ENCODE measurements around the gene GLUD1. TPM values are rescaled to one million over a fixed set of nuclear protein-coding genes. Genes with fewer than 3 reads are reported as not detected.
"Not testable (repeated sequence)": the region's sequence is repeated elsewhere in the genome, so short reads cannot be mapped to it uniquely, and the experiment has no call there.

GLUD1 gene
- 100 to 1,000 TPM; 154 to 437 TPM for total RNA-seq

DNA sequence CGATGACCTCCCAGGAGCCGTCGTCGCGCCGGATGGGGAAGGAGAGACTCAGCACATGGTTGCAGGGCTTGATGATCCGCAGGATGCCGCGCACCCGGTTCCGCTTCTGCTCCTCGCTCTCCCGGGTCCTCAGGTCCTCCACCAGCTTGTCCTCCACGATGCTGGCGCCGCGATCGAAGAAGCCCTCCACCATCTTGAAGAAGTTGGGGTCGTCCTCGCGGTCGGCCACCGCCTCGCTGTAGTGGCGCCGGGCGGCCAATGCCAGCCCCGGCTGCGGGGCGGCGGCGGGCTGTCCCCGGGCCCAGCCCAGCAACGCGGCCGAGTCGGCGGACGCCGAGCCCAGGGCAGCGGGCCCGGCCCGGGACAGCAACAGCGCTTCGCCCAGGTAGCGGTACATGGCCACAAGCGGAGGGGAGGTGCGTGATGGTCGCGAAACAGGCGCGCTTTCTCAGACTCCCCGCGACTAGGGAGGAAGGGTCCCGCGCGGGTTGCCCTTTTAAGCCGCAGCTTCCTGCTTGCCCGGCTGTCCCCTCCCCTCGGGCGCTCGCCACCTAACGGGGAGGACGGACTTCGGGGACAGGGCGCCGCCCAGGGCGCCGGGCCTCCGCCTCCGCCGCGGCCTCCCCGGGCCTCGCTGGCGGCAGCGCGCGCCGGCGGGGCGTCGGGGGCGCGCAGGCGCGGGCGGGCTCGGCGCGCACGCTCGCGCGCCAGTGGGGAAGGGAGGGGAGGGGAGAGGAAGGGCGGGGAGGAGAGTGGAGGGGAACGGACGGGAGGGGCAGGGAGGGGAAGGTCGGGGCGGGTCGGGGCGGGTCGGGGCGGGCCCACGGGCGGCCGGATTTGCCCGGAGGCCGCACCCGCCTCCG lies at the start of gene GLUD1, which contains the start of gene SHLD2:
Gene GLUD1 (minus strand): TSS at position 471 of the 863 bp plus-strand sequence. CDS start 74 bp downstream, at position 397.
Gene SHLD2 (plus strand): TSS at position 834 of the 863 bp plus-strand sequence. CDS start 56,149 bp downstream, outside the sequence.
- WGBS: 0% methylated on average over 37 of the region's 111 CpGs
- TF ChIP-seq POLR2AphosphoS5 (IDR thresholded peaks at IDR 0.05) (peak; percentile 68), POLR2A (IDR thresholded peaks at IDR 0.05) (peak; percentile 69)
- TF ChIP-seq, protein P1, sequence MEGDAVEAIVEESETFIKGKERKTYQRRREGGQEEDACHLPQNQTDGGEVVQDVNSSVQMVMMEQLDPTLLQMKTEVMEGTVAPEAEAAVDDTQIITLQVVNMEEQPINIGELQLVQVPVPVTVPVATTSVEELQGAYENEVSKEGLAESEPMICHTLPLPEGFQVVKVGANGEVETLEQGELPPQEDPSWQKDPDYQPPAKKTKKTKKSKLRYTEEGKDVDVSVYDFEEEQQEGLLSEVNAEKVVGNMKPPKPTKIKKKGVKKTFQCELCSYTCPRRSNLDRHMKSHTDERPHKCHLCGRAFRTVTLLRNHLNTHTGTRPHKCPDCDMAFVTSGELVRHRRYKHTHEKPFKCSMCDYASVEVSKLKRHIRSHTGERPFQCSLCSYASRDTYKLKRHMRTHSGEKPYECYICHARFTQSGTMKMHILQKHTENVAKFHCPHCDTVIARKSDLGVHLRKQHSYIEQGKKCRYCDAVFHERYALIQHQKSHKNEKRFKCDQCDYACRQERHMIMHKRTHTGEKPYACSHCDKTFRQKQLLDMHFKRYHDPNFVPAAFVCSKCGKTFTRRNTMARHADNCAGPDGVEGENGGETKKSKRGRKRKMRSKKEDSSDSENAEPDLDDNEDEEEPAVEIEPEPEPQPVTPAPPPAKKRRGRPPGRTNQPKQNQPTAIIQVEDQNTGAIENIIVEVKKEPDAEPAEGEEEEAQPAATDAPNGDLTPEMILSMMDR (IDR thresholded peaks at IDR 0.05): peak in 2 of 4 experiments; percentile 27 to 31
- Histone ChIP-seq H3K36me3 (no peaks in the 10 kb centered on the region), H3K27ac (peak within 1 kb of the TSS; percentile 94 to 96), H3K27me3 (replicated peaks; ENCODE audit: insufficient read depth) (no peaks in the 10 kb centered on the region), H3K4me1 (replicated peaks) (no peaks in the 10 kb centered on the region), H3K4me3 (peak within 1 kb of the TSS; percentile 83 to 86), H3K9me3 (no peaks in the 10 kb centered on the region)
- intact Hi-C loops (cut with DNase I): loop anchor here (2.0 to 10.0 kb wide), 2 partner anchors 124 to 410 kb away; no protein-coding TSS in a partner anchor
- DNase-seq (ENCODE audit: low spot score): peak; percentile 95

DNA sequence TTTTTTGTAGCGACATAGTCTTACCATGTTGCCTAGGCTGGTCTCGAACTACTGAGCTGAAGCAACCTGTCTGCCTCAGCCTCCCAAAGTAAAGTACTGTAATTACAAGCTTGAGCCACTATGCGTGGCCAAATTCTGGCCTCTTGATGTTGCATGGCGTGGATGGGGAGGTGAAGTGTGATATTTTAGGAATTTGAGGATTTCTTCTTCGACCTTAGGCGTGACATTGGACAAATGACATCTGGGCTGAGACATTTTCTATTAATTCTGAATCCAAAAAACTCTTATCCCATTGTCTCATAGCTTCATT lies 48.4 kb upstream of the GLUD1 start:
- 94% methylated on average over 6 of the region's 6 CpGs for WGBS
- H3K27ac ChIP-seq; H3K4me1 ChIP-seq (replicated peaks); H3K27me3 ChIP-seq (replicated peaks; ENCODE audit: insufficient read depth); DNase-seq (ENCODE audit: low spot score); H3K9me3 ChIP-seq; intact Hi-C loops (cut with DNase I); H3K4me3 ChIP-seq; H3K36me3 ChIP-seq: not testable (repeated sequence)

DNA sequence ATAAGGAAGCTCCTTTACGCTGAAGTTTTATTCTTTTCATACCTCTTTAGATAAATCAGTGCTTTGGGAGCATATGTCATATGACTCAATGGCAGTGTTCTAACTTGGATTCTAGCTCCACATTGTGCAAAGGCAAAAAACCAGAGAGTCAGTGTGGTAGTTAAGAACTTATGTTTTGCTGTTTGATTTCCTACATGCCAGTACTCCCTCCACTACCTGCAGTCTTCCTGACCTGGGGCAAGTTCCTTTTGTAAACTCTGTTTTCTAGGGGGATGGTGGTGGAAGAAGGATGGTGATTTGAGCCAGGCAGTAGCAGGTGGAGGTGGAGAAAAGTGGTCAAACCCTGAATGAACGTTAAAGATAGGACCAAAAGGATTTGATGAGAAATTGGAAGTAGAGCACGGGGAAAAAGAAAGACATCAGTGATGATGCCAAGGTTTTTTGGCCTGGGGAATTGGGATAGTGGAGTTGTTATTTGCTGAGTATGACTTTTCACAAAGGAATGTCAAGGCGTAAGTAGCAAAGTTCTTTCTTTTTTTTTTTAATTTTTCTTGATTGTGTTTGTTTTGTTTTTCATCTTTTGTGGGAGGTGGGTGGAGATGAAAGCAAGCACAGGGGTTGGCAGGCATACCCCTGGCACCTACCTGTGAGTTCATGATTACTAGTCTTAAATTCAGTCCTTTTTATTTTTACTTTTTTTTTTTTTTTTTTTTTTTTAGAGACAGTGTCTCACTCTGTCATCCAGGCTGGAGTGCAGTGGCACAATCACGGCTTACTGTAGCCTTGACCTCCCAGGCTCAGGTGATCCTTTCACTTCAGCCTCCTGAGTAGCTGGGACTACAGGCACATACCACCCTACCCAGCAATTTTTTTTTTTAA lies 47.8 kb upstream of the GLUD1 start:
- not testable (repeated sequence) for H3K4me3 ChIP-seq; DNase-seq (ENCODE audit: low spot score)
- WGBS: 32% methylated on average over 5 of the region's 5 CpGs

DNA sequence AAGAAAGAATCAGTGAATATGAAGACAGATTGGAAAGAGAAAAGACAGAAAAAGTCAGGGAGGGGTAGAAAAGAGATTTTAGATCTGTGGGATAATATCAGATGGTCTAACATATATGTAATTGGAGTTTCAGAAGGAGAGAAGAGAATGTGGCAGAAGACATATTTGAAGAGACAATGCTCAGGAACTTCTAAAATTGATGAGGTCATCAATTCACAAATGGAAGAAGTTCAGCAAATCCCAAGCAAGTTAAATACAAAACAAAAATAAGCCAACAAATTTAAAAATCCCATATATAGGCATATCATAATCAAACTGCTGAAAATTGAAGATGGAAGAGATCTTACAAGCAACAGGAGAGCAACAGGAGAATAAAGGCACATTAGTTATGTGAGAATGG lies 42.8 kb upstream of the GLUD1 start:
- DNase-seq (ENCODE audit: low spot score); H3K27me3 ChIP-seq (replicated peaks; ENCODE audit: insufficient read depth); H3K36me3 ChIP-seq; intact Hi-C loops (cut with DNase I); H3K4me1 ChIP-seq (replicated peaks); H3K9me3 ChIP-seq; H3K27ac ChIP-seq; H3K4me3 ChIP-seq: not testable (repeated sequence)

More for the DNA sequence above, 47.8 kb upstream of the GLUD1 start:
- intact Hi-C loops (cut with DNase I); H3K9me3 ChIP-seq; H3K4me1 ChIP-seq (replicated peaks); H3K27ac ChIP-seq; H3K36me3 ChIP-seq; H3K27me3 ChIP-seq (replicated peaks; ENCODE audit: insufficient read depth): not testable (repeated sequence)

DNA sequence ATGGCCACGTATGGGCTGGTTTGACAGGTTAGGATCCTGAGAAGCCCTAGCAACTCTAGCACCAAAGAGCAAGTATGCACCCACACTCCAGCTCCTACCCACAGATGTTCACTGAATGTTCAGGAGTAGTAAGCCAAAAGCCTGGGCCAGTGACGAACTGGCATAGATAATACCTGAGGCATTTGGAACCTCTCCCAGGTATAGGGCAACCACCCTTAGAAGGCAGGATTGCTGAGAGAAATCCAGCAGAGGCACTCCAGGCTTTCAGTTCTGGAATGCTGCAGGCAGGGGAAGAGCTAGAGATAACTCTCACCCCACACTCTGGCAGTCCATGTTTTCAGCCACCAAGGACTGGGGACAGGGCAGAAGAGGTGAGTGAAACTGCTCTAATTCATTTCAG lies 39.8 kb upstream of the GLUD1 start:
- H3K4me3 ChIP-seq; H3K9me3 ChIP-seq; H3K4me1 ChIP-seq (replicated peaks); H3K27me3 ChIP-seq (replicated peaks; ENCODE audit: insufficient read depth); H3K36me3 ChIP-seq; H3K27ac ChIP-seq; intact Hi-C loops (cut with DNase I); DNase-seq (ENCODE audit: low spot score): not testable (repeated sequence)
- WGBS: 50% methylated on average over 2 of the region's 2 CpGs

DNA sequence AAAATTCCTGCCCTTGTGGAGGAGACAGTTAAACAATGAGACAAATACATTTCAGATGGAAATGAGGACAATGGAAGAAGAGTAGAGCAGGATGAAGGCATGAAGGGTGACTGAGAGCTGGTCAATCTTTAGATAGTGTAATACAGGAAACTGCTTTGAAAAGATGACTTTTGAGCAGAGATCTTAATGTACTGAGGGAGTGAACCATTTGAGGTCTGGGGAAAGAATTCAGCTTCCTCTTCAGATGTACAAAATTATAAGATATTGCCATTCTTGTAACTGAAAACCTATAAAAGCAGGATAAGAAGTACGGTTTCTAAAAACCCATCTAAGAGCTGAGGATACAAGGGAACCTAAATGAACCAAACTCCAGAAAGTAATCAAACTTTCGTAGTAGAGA lies 39.3 kb upstream of the GLUD1 start:
- H3K27me3 ChIP-seq (replicated peaks; ENCODE audit: insufficient read depth); H3K27ac ChIP-seq; H3K4me3 ChIP-seq; DNase-seq (ENCODE audit: low spot score); intact Hi-C loops (cut with DNase I); H3K9me3 ChIP-seq; H3K36me3 ChIP-seq; H3K4me1 ChIP-seq (replicated peaks): not testable (repeated sequence)
- WGBS: 89% methylated on average over 2 of the region's 2 CpGs

DNA sequence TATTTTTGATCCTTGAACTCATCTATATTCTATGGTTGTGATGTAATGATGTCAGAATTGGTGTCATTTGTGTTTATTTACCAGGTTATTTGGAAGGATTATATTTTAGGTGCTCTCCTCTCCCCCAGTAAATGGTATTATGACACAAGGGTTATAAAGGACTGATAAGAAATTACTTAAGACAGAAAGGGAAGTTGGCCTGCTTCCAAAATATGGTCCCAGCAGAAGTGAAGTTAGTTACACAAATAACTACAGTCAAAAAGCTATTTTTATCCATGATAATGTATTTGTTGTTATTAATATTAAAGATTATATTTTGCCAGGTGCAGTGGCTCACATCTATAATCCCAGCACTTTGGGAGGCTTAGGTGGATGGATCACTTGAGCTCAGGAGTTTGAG lies 37.5 kb upstream of the GLUD1 start:
- H3K4me1 ChIP-seq (replicated peaks); H3K36me3 ChIP-seq; intact Hi-C loops (cut with DNase I); H3K27ac ChIP-seq; H3K4me3 ChIP-seq; H3K9me3 ChIP-seq; DNase-seq (ENCODE audit: low spot score); H3K27me3 ChIP-seq (replicated peaks; ENCODE audit: insufficient read depth): not testable (repeated sequence)

DNA sequence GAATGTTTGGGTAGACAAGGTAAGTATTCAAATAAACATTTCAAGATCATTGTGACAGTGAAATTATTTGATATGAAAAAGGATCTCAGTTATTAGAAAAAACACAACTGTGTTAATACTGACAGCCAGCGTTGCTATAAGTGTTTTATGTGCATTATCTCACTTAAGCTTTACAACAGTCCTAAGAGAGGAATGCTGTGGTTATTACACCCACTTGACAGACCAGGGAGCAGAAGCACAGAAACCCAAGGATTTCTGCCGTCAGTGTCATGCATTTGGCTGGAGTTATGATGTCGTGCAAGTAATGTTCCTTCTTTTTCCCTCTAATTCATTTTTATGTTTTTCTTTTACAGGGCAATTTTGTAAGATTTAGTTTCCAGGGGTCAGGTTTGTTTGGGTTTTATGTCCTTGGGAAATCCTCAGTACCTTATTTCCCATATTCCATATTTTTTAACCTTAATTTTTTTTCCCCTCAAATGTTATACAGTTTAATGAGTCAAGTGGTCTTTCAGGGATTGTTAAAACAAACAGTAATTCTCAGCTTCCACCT lies 33.0 kb upstream of the GLUD1 start:
- 50% methylated on average over 3 of the region's 3 CpGs for WGBS
- H3K4me3 ChIP-seq; intact Hi-C loops (cut with DNase I); DNase-seq (ENCODE audit: low spot score); H3K36me3 ChIP-seq; H3K4me1 ChIP-seq (replicated peaks); H3K27me3 ChIP-seq (replicated peaks; ENCODE audit: insufficient read depth); H3K27ac ChIP-seq; H3K9me3 ChIP-seq: not testable (repeated sequence)

DNA sequence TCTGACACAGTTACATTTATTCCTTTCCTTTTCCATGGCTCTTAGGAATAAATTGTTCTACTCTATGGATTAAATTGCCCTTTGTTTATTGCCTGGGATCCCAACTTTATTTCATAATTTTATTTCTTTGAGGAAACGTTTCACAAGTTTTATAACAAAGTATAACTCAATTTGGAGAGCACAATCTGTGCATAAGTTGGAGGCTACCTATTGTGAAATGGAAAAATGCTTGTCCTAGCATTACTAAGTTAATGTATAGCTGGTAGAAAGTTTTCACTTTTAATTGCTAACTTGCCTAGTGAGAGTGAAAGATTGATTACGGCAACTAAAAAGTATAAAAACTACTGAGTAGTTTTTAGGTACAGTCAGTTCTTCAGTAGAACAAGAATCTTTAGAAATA lies 32.4 kb upstream of the GLUD1 start:
- H3K27me3 ChIP-seq (replicated peaks; ENCODE audit: insufficient read depth); H3K9me3 ChIP-seq; DNase-seq (ENCODE audit: low spot score); H3K36me3 ChIP-seq; intact Hi-C loops (cut with DNase I); H3K27ac ChIP-seq; H3K4me1 ChIP-seq (replicated peaks); H3K4me3 ChIP-seq: not testable (repeated sequence)
- WGBS: 100% methylated on average over 1 of the region's 2 CpGs

DNA sequence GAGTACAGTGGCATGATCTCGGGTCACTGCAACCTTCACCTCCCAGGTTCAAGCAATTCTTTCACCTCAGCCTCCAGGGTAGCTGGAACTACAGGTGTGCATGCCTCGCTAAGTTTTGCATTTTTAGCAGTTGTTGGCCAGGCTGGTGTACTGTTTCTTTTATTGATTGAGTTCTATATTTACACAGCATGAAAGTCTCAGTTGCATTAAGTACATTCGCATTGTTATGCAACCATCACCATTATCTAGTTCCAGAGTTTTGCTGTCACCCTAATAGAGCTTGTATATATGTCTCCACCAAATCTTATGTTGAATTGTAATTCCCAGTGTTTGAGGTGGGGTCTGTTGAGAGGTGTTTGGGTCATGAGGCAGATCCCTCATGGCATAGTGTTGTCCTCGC lies 28.7 kb upstream of the GLUD1 start:
- H3K36me3 ChIP-seq; H3K4me3 ChIP-seq; intact Hi-C loops (cut with DNase I); H3K27me3 ChIP-seq (replicated peaks; ENCODE audit: insufficient read depth); DNase-seq (ENCODE audit: low spot score); H3K9me3 ChIP-seq; H3K27ac ChIP-seq; H3K4me1 ChIP-seq (replicated peaks): not testable (repeated sequence)
- 50% methylated on average over 3 of the region's 4 CpGs for WGBS

DNA sequence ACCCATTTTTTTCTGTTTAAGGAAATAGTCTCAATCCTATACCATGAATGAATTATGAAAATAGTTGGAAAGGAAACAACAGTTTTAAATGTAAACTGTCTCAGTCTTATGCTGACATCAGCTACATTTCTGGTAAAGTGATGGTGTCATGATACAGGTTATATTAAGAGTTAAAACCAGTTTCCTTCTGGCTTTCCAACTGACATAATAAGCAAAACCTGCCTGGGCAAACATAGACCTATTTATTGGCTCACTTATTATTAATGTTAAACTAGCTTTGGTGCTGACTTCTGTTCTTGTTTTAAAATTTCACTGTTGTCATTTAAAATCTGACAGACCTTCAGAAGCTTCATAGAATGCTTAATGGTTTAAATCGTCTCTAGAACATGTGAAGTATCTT lies 24.4 kb upstream of the GLUD1 start:
- H3K9me3 ChIP-seq; H3K27ac ChIP-seq; H3K4me1 ChIP-seq (replicated peaks); H3K36me3 ChIP-seq; DNase-seq (ENCODE audit: low spot score); H3K4me3 ChIP-seq; intact Hi-C loops (cut with DNase I); H3K27me3 ChIP-seq (replicated peaks; ENCODE audit: insufficient read depth): not testable (repeated sequence)
- 57% methylated on average over 1 of the region's 1 CpG for WGBS
